Transverse colon (tissue), 3 donors: ENCODE measurements around the gene PPP1R7.

Experiments
- CTCF ChIP-seq, 5 experiments: fragments of 200-600 bp in 3 of 5; fragments of 450-650 bp in 2 of 5; sonication (generic) in 3 of 5; IDR thresholded peaks; 1 replicate in 2 of 5; 2 replicates in 3 of 5; pipeline ENCODE4 v1.5.1; 2016 to 2017; ENCODE audit warnings: antibody characterized with exemption in 5 of 5, inconsistent platforms in 3 of 5, mild to moderate bottlenecking in 2 of 5, moderate library complexity in 1 of 5
- POLR2A ChIP-seq: fragments of 450-650 bp; IDR thresholded peaks from one replicate; pipeline ENCODE4 v1.6.1; 2016; ENCODE audit warnings: antibody characterized with exemption, mild to moderate bottlenecking, moderate library complexity

GRCh38 chr2:241125626-241126025 is 24.6 kb upstream of the PPP1R7 start:
- TF ChIP-seq CTCF (IDR thresholded peaks at IDR 0.05) (no peak), POLR2A (no peak)
